KOPT-K1 (cell line): Measurements from ENCODE around the gene NQO2.
"Not testable (repeated sequence)": the region's sequence is repeated elsewhere in the genome, so short reads cannot be mapped to it uniquely, and the experiment has no call there.

ENCODE experiments used
- H3K27ac ChIP-seq: fragments of 200-600 bp; sonication (generic); 2 replicates; pipeline ENCODE4 v1.5.1; 2016; ENCODE audit warnings: antibody characterized with exemption, mild to moderate bottlenecking, low read depth, low read length; ENCODE audit not compliant: poor library complexity, severe bottlenecking
- H3K36me3 ChIP-seq: fragments of 200-600 bp; sonication (generic); 2 replicates; pipeline ENCODE4 v1.5.1; 2017; ENCODE audit warnings: antibody characterized with exemption, mild to moderate bottlenecking, low read length, moderate library complexity; ENCODE audit not compliant: insufficient read depth
- H3K9me3 ChIP-seq: fragments of 200-600 bp; sonication (generic); 2 replicates; pipeline ENCODE4 v1.5.1; 2017; ENCODE audit warnings: antibody characterized with exemption, low read length, mild to moderate bottlenecking; ENCODE audit not compliant: insufficient read depth, poor library complexity, severe bottlenecking

NQO2 gene

GRCh38 chr6:3028156-3028555 lies 28.5 kb downstream of the NQO2 start:
- H3K9me3 ChIP-seq, H3K36me3 ChIP-seq: not testable (repeated sequence)
- H3K27ac ChIP-seq: peak overlapping the region; percentile 20

- no peaks in the 10 kb centered on the region for H3K9me3 ChIP-seq
- no peaks in the 10 kb centered on the region for H3K36me3 ChIP-seq
- H3K27ac ChIP-seq: no peak overlapping the region
These were observed 32.4 kb downstream of the NQO2 start for GRCh38 chr6:3031857-3032640.

- Histone ChIP-seq H3K36me3 (no peaks in the 10 kb centered on the region), H3K9me3 (no peaks in the 10 kb centered on the region), H3K27ac (no peak overlapping the region)
These were observed 33.3 kb downstream of the NQO2 start for GRCh38 chr6:3032986-3033385.

- no peak overlapping the region for H3K27ac ChIP-seq
- H3K9me3 ChIP-seq: no peaks in the 10 kb centered on the region
- no peaks in the 10 kb centered on the region for H3K36me3 ChIP-seq
These were observed 34.0 kb downstream of the NQO2 start for GRCh38 chr6:3033652-3034051.

GRCh38 chr6:3035397-3035796 lies 35.7 kb downstream of the NQO2 start:
- Histone ChIP-seq H3K9me3 (no peaks in the 10 kb centered on the region), H3K36me3 (no peaks in the 10 kb centered on the region), H3K27ac (no peak overlapping the region)

GRCh38 chr6:3036861-3037637 lies 37.4 kb downstream of the NQO2 start:
- Histone ChIP-seq H3K36me3 (no peaks in the 10 kb centered on the region), H3K27ac (no peak overlapping the region), H3K9me3 (no peaks in the 10 kb centered on the region)

- H3K36me3 ChIP-seq: no peaks in the 10 kb centered on the region
- no peak overlapping the region for H3K27ac ChIP-seq
- no peaks in the 10 kb centered on the region for H3K9me3 ChIP-seq
These were observed 38.1 kb downstream of the NQO2 start for GRCh38 chr6:3037638-3038365.

- no peaks in the 10 kb centered on the region for H3K9me3 ChIP-seq
- H3K36me3 ChIP-seq: no peaks in the 10 kb centered on the region
- H3K27ac ChIP-seq: no peak overlapping the region
These were observed 39.7 kb downstream of the NQO2 start for GRCh38 chr6:3039384-3039783.

GRCh38 chr6:3041147-3041546 lies 41.5 kb downstream of the NQO2 start:
- Histone ChIP-seq H3K9me3 (no peaks in the 10 kb centered on the region), H3K27ac (no peak overlapping the region), H3K36me3 (no peaks in the 10 kb centered on the region)

GRCh38 chr6:3041606-3042005 lies 41.9 kb downstream of the NQO2 start:
- H3K27ac ChIP-seq: no peak overlapping the region
- H3K9me3 ChIP-seq: no peaks in the 10 kb centered on the region
- no peaks in the 10 kb centered on the region for H3K36me3 ChIP-seq

GRCh38 chr6:3045369-3045768 lies 45.7 kb downstream of the NQO2 start:
- Histone ChIP-seq H3K27ac (no peak overlapping the region), H3K9me3 (no peaks in the 10 kb centered on the region), H3K36me3 (no peaks in the 10 kb centered on the region)

- H3K36me3 ChIP-seq: no peaks in the 10 kb centered on the region
- H3K27ac ChIP-seq: no peak overlapping the region
- H3K9me3 ChIP-seq: no peaks in the 10 kb centered on the region
These were observed 46.1 kb downstream of the NQO2 start for GRCh38 chr6:3045777-3046176.

- Histone ChIP-seq H3K36me3 (no peaks in the 10 kb centered on the region), H3K27ac (no peak overlapping the region), H3K9me3 (no peaks in the 10 kb centered on the region)
These were observed 46.6 kb downstream of the NQO2 start for GRCh38 chr6:3046295-3046694.

GRCh38 chr6:3048009-3048408 lies 48.3 kb downstream of the NQO2 start:
- H3K9me3 ChIP-seq, H3K27ac ChIP-seq, H3K36me3 ChIP-seq: not testable (repeated sequence)

- no peak overlapping the region for H3K27ac ChIP-seq
These were observed 53.0 kb downstream of the NQO2 start for GRCh38 chr6:3052481-3053230.

More at GRCh38 chr6:3052481-3053230, 53.0 kb downstream of the NQO2 start:
- Histone ChIP-seq H3K9me3 (no peaks in the 10 kb centered on the region), H3K36me3 (no peaks in the 10 kb centered on the region)
